Peyer's patch (tissue), 4 donors: Measurements from ENCODE around the gene SYCE3.

ENCODE experiments used
- POLR2A ChIP-seq, 2 donors: fragments of 450-650 bp; IDR thresholded peaks; one replicate each; pipeline ENCODE4 v1.5.1; 2017; ENCODE audit warnings: antibody characterized with exemption in 2 of 2, mild to moderate bottlenecking in 2 of 2, moderate library complexity in 2 of 2
- TF ChIP-seq, protein P1 (sequence below), 6 experiments: fragments of 450-650 bp in 4 of 6; fragments of 200-600 bp in 2 of 6; sonication (generic) in 1 of 6; IDR thresholded peaks; one replicate each; pipeline ENCODE4 v1.5.1; 2017 to 2019; ENCODE audit warnings: antibody characterized with exemption in 6 of 6, mild to moderate bottlenecking in 3 of 6, moderate library complexity in 1 of 6

DNA sequence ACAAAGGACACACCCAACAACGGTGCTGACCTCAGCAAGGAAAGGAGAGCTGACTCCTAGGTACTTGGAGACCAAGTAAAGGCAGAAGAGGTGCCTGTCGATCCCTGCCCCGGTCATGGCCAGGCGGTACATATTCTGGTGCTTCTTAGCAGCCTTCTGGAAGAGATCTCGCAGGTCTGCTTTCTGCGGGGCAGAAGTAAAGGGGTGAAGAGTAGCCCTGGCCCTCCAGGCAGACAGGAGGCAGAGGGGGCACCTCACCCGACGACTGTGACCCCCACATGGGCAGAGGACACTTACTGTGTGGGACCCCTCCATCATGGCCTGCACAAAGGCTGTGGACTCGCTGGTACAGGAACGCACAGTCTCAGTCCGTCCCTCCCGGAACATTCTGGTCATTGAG lies 8.1 kb upstream of the SYCE3 start:
- TF ChIP-seq, protein P1, sequence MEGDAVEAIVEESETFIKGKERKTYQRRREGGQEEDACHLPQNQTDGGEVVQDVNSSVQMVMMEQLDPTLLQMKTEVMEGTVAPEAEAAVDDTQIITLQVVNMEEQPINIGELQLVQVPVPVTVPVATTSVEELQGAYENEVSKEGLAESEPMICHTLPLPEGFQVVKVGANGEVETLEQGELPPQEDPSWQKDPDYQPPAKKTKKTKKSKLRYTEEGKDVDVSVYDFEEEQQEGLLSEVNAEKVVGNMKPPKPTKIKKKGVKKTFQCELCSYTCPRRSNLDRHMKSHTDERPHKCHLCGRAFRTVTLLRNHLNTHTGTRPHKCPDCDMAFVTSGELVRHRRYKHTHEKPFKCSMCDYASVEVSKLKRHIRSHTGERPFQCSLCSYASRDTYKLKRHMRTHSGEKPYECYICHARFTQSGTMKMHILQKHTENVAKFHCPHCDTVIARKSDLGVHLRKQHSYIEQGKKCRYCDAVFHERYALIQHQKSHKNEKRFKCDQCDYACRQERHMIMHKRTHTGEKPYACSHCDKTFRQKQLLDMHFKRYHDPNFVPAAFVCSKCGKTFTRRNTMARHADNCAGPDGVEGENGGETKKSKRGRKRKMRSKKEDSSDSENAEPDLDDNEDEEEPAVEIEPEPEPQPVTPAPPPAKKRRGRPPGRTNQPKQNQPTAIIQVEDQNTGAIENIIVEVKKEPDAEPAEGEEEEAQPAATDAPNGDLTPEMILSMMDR (IDR thresholded peaks at IDR 0.05): no peak
- no peak for TF ChIP-seq POLR2A (IDR thresholded peaks at IDR 0.05)
